GM18873 (cell line): ENCODE measurements around the gene TAS2R38.

ENCODE experiments used
- ATAC-seq: cut with Tn5 transposase; IDR thresholded peaks from one replicate; pipeline ENCODE4 v1.9.1; 2021; ENCODE audit warnings: mild to moderate bottlenecking, moderate library complexity, moderate number of reproducible peaks; ENCODE audit not compliant: unreplicated experiment, low FRiP score

The TAS2R38 gene

GRCh38 chr7:141976524-141977245 lies 3.1 kb upstream of the TAS2R38 start:
- no peak for ATAC-seq

GRCh38 chr7:141975806-141976523 lies 2.4 kb upstream of the TAS2R38 start:
- no peak for ATAC-seq

GRCh38 chr7:141974831-141975230 lies 1.3 kb upstream of the TAS2R38 start:
- ATAC-seq = no peak

GRCh38 chr7:141960687-141961422 lies 12.7 kb downstream of the TAS2R38 start:
- ATAC-seq = no peak

- no peak for ATAC-seq
These were observed 17.5 kb downstream of the TAS2R38 start for GRCh38 chr7:141956084-141956483.

- ATAC-seq = no peak
These were observed 19.2 kb downstream of the TAS2R38 start for GRCh38 chr7:141954334-141954733.

GRCh38 chr7:141952461-141952860 lies 21.1 kb downstream of the TAS2R38 start:
- no peak for ATAC-seq

GRCh38 chr7:141950806-141951205 lies 22.8 kb downstream of the TAS2R38 start:
- no peak for ATAC-seq

- ATAC-seq = no peak
These were observed 23.7 kb downstream of the TAS2R38 start for GRCh38 chr7:141949911-141950310.

GRCh38 chr7:141949451-141949850 lies 24.1 kb downstream of the TAS2R38 start:
- ATAC-seq = no peak

- no peak for ATAC-seq
These were observed 24.6 kb downstream of the TAS2R38 start for GRCh38 chr7:141949021-141949420.

- no peak for ATAC-seq
These were observed 26.8 kb downstream of the TAS2R38 start, which contains the start of gene CLEC5A for GRCh38 chr7:141946796-141947195. Gene CLEC5A (minus strand): TSS chr7:141946974. CDS start chr7:141946292, 682 bp downstream.

- ATAC-seq = no peak
These were observed 28.2 kb downstream of the TAS2R38 start for GRCh38 chr7:141945356-141945755.

GRCh38 chr7:141944811-141945210 lies 28.8 kb downstream of the TAS2R38 start:
- ATAC-seq = no peak

GRCh38 chr7:141943846-141944245 lies 29.7 kb downstream of the TAS2R38 start:
- no peak for ATAC-seq

GRCh38 chr7:141941075-141941474 lies 32.5 kb downstream of the TAS2R38 start:
- ATAC-seq = no peak

- ATAC-seq = no peak
These were observed 43.4 kb downstream of the TAS2R38 start for GRCh38 chr7:141930211-141930610.

- no peak for ATAC-seq
These were observed 44.8 kb downstream of the TAS2R38 start for GRCh38 chr7:141928845-141929195.

- ATAC-seq = no peak
These were observed 45.3 kb downstream of the TAS2R38 start for GRCh38 chr7:141928146-141928844.
